Measurements from ENCODE around the gene IFFO2. TPM values are rescaled to one million over a fixed set of nuclear protein-coding genes. Genes with fewer than 3 reads are reported as not detected.

Gene IFFO2
- total and polyA plus RNA-seq, 4 donors: 7.6 to 18.9 (median 8.3) TPM

DNA sequence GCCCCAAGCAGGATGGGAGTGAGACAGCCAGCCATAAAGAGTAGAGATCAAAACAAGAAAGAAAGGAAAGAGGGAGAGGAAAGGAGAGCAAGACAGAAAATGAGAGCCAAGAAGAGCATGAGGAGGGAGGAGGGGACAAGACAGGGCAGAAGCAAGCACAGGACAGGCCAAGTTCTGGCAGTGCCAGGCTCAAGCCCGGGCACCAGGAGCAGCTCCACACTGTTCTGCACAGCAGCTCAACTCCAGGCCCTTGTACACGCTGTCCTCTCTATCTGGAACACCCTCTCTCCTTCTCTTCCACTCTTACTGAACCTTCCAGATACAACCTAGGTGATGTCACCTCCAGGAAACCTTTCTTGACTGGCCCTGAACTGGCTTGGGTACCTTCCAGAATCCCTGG, 11.7 kb downstream of the IFFO2 start:
- H3K4me3 ChIP-seq: no peak overlapping the region
- H3K36me3 ChIP-seq (ENCODE audit: control insufficient read depth in 4 of 4, insufficient read depth in 4 of 4, low read length in 4 of 4): peaks cover 0 to 5% (median 0%) of the 10 kb centered on the region in 4 donors
- no peaks in the 10 kb centered on the region for H3K9me3 ChIP-seq (ENCODE audit: control insufficient read depth in 4 of 4, insufficient read depth in 3 of 4, low read length in 3 of 4)
- TF ChIP-seq, protein P1, sequence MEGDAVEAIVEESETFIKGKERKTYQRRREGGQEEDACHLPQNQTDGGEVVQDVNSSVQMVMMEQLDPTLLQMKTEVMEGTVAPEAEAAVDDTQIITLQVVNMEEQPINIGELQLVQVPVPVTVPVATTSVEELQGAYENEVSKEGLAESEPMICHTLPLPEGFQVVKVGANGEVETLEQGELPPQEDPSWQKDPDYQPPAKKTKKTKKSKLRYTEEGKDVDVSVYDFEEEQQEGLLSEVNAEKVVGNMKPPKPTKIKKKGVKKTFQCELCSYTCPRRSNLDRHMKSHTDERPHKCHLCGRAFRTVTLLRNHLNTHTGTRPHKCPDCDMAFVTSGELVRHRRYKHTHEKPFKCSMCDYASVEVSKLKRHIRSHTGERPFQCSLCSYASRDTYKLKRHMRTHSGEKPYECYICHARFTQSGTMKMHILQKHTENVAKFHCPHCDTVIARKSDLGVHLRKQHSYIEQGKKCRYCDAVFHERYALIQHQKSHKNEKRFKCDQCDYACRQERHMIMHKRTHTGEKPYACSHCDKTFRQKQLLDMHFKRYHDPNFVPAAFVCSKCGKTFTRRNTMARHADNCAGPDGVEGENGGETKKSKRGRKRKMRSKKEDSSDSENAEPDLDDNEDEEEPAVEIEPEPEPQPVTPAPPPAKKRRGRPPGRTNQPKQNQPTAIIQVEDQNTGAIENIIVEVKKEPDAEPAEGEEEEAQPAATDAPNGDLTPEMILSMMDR (IDR thresholded peaks at IDR 0.05; ENCODE audit: control extremely low read depth, extremely low read depth): no peak
- peak overlapping the region in 1 of 2 donors; percentile 16 for H3K27ac ChIP-seq (ENCODE audit: low read depth in 1 of 2, low read length in 1 of 2)
- DNase-seq (no peak), ATAC-seq (ENCODE audit: insufficient read depth, low FRiP score) (no peak)
- no peaks in the 10 kb centered on the region for H3K27me3 ChIP-seq (ENCODE audit: control insufficient read depth in 3 of 3, insufficient read depth in 3 of 3, low read length in 2 of 3)
- peak overlapping the region in 1 of 2 donors; percentile 44 for H3K9ac ChIP-seq (ENCODE audit: insufficient read depth in 1 of 2, low read length in 2 of 2)
- 70 to 78% methylated on average over 2 of the region's 2 CpGs for WGBS, 2 donors
- H3K4me1 ChIP-seq (ENCODE audit: control insufficient read depth in 5 of 5, insufficient read depth in 5 of 5, low read length in 5 of 5): peaks cover 3 to 79% (median 53%) of the 10 kb centered on the region in 5 donors

DNA sequence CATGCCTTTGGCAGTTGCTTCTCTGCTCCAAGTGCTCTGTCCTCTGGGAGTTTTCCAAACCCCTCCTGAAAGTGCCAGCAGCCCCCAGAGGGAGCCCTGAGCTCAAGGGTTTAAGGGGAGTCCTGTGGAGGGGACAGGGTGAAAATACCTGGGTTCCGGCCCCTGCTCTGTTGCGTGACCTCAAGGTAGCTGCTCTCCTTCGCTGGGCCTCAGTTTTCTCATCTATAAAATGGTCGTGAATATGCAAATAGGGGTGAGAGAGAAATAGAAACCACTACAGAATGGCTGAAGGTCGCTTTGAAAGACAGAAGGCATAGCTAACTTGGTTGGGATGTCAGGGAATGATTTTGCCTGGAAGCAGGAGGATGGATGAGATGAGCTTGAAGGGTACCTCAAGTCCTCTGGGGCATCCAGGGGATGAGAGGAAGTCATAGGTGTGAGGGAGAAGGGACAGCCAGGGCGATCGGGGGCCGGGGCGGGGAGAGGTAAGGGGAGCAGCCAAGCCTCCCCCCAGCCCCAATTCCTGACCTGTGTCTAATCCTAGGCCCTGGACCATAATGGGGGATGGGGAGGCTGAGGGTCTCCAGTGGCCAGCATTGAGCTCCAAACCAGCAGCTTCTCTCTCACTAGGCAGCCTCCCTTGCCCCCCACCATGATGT, 12.4 kb downstream of the IFFO2 start:
- H3K9me3 ChIP-seq (ENCODE audit: control insufficient read depth in 4 of 4, insufficient read depth in 3 of 4, low read length in 3 of 4): no peaks in the 10 kb centered on the region
- H3K27ac ChIP-seq (ENCODE audit: low read depth in 1 of 2, low read length in 1 of 2): no peak overlapping the region
- WGBS, 2 donors: 92 to 95% methylated on average over 8 to 9 of the region's 9 CpGs
- H3K27me3 ChIP-seq (ENCODE audit: control insufficient read depth in 3 of 3, insufficient read depth in 3 of 3, low read length in 2 of 3): no peaks in the 10 kb centered on the region
- H3K4me3 ChIP-seq: no peak overlapping the region
- peaks cover 5 to 79% (median 52%) of the 10 kb centered on the region in 5 donors for H3K4me1 ChIP-seq (ENCODE audit: control insufficient read depth in 5 of 5, insufficient read depth in 5 of 5, low read length in 5 of 5)
- ATAC-seq (ENCODE audit: insufficient read depth, low FRiP score): no peak
- DNase-seq: no peak
- H3K36me3 ChIP-seq (ENCODE audit: control insufficient read depth in 4 of 4, insufficient read depth in 4 of 4, low read length in 4 of 4): peaks cover 0 to 5% (median 0%) of the 10 kb centered on the region in 4 donors
- H3K9ac ChIP-seq (ENCODE audit: insufficient read depth in 1 of 2, low read length in 2 of 2): no peak overlapping the region
- TF ChIP-seq, protein P1 (IDR thresholded peaks at IDR 0.05; ENCODE audit: control extremely low read depth, extremely low read depth): no peak

DNA sequence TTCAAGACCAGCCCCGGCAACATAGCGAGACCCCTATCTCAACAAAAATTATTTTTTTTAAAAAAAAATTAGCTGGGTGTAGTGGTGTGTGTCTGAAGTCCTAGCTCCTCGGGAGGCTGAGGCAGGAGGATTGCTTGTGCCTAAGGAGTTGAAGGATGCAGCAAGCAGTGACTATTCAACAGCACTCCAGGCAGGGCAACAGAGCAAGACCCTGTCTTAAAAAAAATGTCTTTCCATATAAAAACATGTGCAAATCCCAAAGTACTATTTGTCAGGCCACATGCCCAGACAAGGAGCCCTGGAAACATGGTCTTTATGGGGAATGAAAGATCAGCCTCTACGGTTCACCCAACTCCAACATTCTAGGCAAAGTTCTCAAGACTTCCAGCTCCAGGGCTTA, 13.3 kb downstream of the IFFO2 start:
- H3K9ac ChIP-seq (ENCODE audit: insufficient read depth in 1 of 2, low read length in 2 of 2): no peak overlapping the region

More for the DNA sequence above, 13.3 kb downstream of the IFFO2 start:
- Histone ChIP-seq H3K36me3 (ENCODE audit: control insufficient read depth in 4 of 4, insufficient read depth in 4 of 4, low read length in 4 of 4) (peaks cover 0 to 5% (median 0%) of the 10 kb centered on the region in 4 donors), H3K4me1 (ENCODE audit: control insufficient read depth in 5 of 5, insufficient read depth in 5 of 5, low read length in 5 of 5) (peaks cover 5 to 79% (median 50%) of the 10 kb centered on the region in 5 donors), H3K4me3 (no peak overlapping the region), H3K9me3 (ENCODE audit: control insufficient read depth in 4 of 4, insufficient read depth in 3 of 4, low read length in 3 of 4) (no peaks in the 10 kb centered on the region), H3K27me3 (ENCODE audit: control insufficient read depth in 3 of 3, insufficient read depth in 3 of 3, low read length in 2 of 3) (no peaks in the 10 kb centered on the region), H3K27ac (ENCODE audit: low read depth in 1 of 2, low read length in 1 of 2) (no peak overlapping the region)
- TF ChIP-seq, protein P1 (IDR thresholded peaks at IDR 0.05; ENCODE audit: control extremely low read depth, extremely low read depth): no peak
- 97 to 99% methylated on average over 4 of the region's 4 CpGs for WGBS, 2 donors
- ATAC-seq (ENCODE audit: insufficient read depth, low FRiP score) (no peak), DNase-seq (no peak)

Measured in lung (tissue), 12 donors.